Duodenal mucosa (tissue), 2 donors: ENCODE measurements around the gene ATP2A2.
"Not testable (repeated sequence)": the region's sequence is repeated elsewhere in the genome, so short reads cannot be mapped to it uniquely, and the experiment has no call there.

Experiments
- H3K27ac ChIP-seq: one replicate; pipeline ENCODE4 v1.7.0; 2013; ENCODE audit warnings: low read depth, low read length
- H3K27me3 ChIP-seq, 2 donors: one replicate each; pipeline ENCODE4 v1.7.0; 2013; ENCODE audit warnings: low read length in 2 of 2, control low read depth in 1 of 2; ENCODE audit not compliant: insufficient read depth in 2 of 2, control insufficient read depth in 1 of 2
- H3K36me3 ChIP-seq, 2 donors: one replicate each; pipeline ENCODE4 v1.7.0; 2013; ENCODE audit warnings: low read length in 2 of 2, control low read depth in 1 of 2; ENCODE audit not compliant: insufficient read depth in 2 of 2, control insufficient read depth in 1 of 2
- H3K4me1 ChIP-seq, 2 donors: one replicate each; pipeline ENCODE4 v1.7.0; 2013; ENCODE audit warnings: low read length in 2 of 2, control low read depth in 1 of 2; ENCODE audit not compliant: insufficient read depth in 2 of 2, control insufficient read depth in 1 of 2
- H3K4me3 ChIP-seq, 2 donors: one replicate each; pipeline ENCODE4 v1.7.0; 2013; ENCODE audit warnings: low read length in 2 of 2, low read depth in 1 of 2
- H3K9ac ChIP-seq, 2 donors: one replicate each; pipeline ENCODE4 v1.7.0; 2013; ENCODE audit warnings: low read length in 2 of 2, low read depth in 1 of 2
- H3K9me3 ChIP-seq, 2 donors: one replicate each; pipeline ENCODE4 v1.7.0; 2013; ENCODE audit warnings: low read length in 2 of 2, control low read depth in 1 of 2; ENCODE audit not compliant: control insufficient read depth in 1 of 2

The ATP2A2 gene

GRCh38 chr12:110247340-110248095 is 33.5 kb upstream of the ATP2A2 start:
- Histone ChIP-seq H3K4me1 (peaks cover 50 to 55% of the 10 kb centered on the region in 2 donors), H3K36me3 (no peaks in the 10 kb centered on the region), H3K27ac (peak overlapping the region; percentile 86), H3K27me3 (no peaks in the 10 kb centered on the region), H3K9ac (peak overlapping the region; percentile 53 to 64), H3K4me3 (peak overlapping the region; percentile 19 to 52), H3K9me3 (no peaks in the 10 kb centered on the region)

- Histone ChIP-seq H3K4me1 (peaks cover 55 to 56% of the 10 kb centered on the region in 2 donors), H3K9ac (peak overlapping the region; percentile 53 to 60), H3K27ac (peak overlapping the region; percentile 86)
Measured at GRCh38 chr12:110248096-110248447, 33.0 kb upstream of the ATP2A2 start.

GRCh38 chr12:110249105-110249504 is 31.9 kb upstream of the ATP2A2 start:
- H3K36me3 ChIP-seq = no peaks in the 10 kb centered on the region
- H3K27ac ChIP-seq = peak overlapping the region; percentile 86
- no peaks in the 10 kb centered on the region for H3K9me3 ChIP-seq
- H3K27me3 ChIP-seq = no peaks in the 10 kb centered on the region
- no peak overlapping the region for H3K4me3 ChIP-seq
- peaks cover 55 to 62% of the 10 kb centered on the region in 2 donors for H3K4me1 ChIP-seq
- peak overlapping the region; percentile 53 to 60 for H3K9ac ChIP-seq

More at GRCh38 chr12:110248096-110248447, 33.0 kb upstream of the ATP2A2 start:
- Histone ChIP-seq H3K9me3 (no peaks in the 10 kb centered on the region), H3K36me3 (no peaks in the 10 kb centered on the region), H3K4me3 (peak overlapping the region; percentile 2 to 23), H3K27me3 (no peaks in the 10 kb centered on the region)

- Histone ChIP-seq H3K27me3 (no peaks in the 10 kb centered on the region), H3K36me3 (no peaks in the 10 kb centered on the region), H3K9me3 (no peaks in the 10 kb centered on the region), H3K27ac (peak overlapping the region; percentile 86), H3K4me1 (peaks cover 55 to 62% of the 10 kb centered on the region in 2 donors), H3K9ac (peak overlapping the region; percentile 60 to 63), H3K4me3 (peak overlapping the region in 1 of 2 donors; percentile 1)
Measured at GRCh38 chr12:110249716-110250225, 31.3 kb upstream of the ATP2A2 start.

GRCh38 chr12:110251381-110251780 is 29.7 kb upstream of the ATP2A2 start:
- H3K27ac ChIP-seq = no peak overlapping the region
- no peak overlapping the region for H3K9ac ChIP-seq
- H3K27me3 ChIP-seq = no peaks in the 10 kb centered on the region
- no peak overlapping the region for H3K4me3 ChIP-seq
- no peaks in the 10 kb centered on the region for H3K9me3 ChIP-seq
- no peaks in the 10 kb centered on the region for H3K36me3 ChIP-seq
- peaks cover 43 to 57% of the 10 kb centered on the region in 2 donors for H3K4me1 ChIP-seq

- peak overlapping the region in 1 of 2 donors; percentile 23 for H3K4me3 ChIP-seq
Measured at GRCh38 chr12:110252716-110253115, 28.3 kb upstream of the ATP2A2 start.

GRCh38 chr12:110253176-110253575 is 27.9 kb upstream of the ATP2A2 start:
- Histone ChIP-seq H3K4me3 (peak overlapping the region in 1 of 2 donors; percentile 23), H3K36me3 (no peaks in the 10 kb centered on the region), H3K9ac (peak overlapping the region; percentile 4 to 26), H3K4me1 (peaks cover 35 to 51% of the 10 kb centered on the region in 2 donors), H3K27ac (no peak overlapping the region), H3K9me3 (no peaks in the 10 kb centered on the region), H3K27me3 (no peaks in the 10 kb centered on the region)

More at GRCh38 chr12:110252716-110253115, 28.3 kb upstream of the ATP2A2 start:
- H3K9ac ChIP-seq = peak overlapping the region; percentile 4 to 26
- H3K27ac ChIP-seq = no peak overlapping the region
- H3K9me3 ChIP-seq = no peaks in the 10 kb centered on the region
- peaks cover 40 to 55% of the 10 kb centered on the region in 2 donors for H3K4me1 ChIP-seq
- no peaks in the 10 kb centered on the region for H3K36me3 ChIP-seq
- H3K27me3 ChIP-seq = no peaks in the 10 kb centered on the region

- Histone ChIP-seq H3K36me3 (no peaks in the 10 kb centered on the region), H3K27ac (no peak overlapping the region), H3K4me1 (peaks cover 17 to 33% of the 10 kb centered on the region in 2 donors)
Measured at GRCh38 chr12:110254971-110255540, 26.0 kb upstream of the ATP2A2 start.

GRCh38 chr12:110255890-110256456 is 25.1 kb upstream of the ATP2A2 start:
- H3K27ac ChIP-seq = not testable (repeated sequence)

More at GRCh38 chr12:110254971-110255540, 26.0 kb upstream of the ATP2A2 start:
- no peak overlapping the region for H3K4me3 ChIP-seq
- no peaks in the 10 kb centered on the region for H3K9me3 ChIP-seq
- H3K9ac ChIP-seq = no peak overlapping the region
- H3K27me3 ChIP-seq = no peaks in the 10 kb centered on the region

More at GRCh38 chr12:110255890-110256456, 25.1 kb upstream of the ATP2A2 start:
- H3K4me1 ChIP-seq = peaks cover 8 to 24% of the 10 kb centered on the region in 2 donors
- not testable (repeated sequence) for H3K9me3 ChIP-seq, H3K27me3 ChIP-seq, H3K36me3 ChIP-seq, H3K9ac ChIP-seq, H3K4me3 ChIP-seq
